Measurements from ENCODE around the gene GHRHR.

Gene GHRHR

GRCh38 chr7:30963842-30964241 lies at the start of gene GHRHR:
Gene GHRHR, plus strand, starts transcription at chr7:30963953. Its CDS starts 116 bp downstream, at chr7:30964069.
- in situ Hi-C loops (cut with MboI; ENCODE audit: low sequenced_read_pairs): no loop called here

- in situ Hi-C loops (cut with MboI; ENCODE audit: low sequenced_read_pairs): no loop called here
These were observed 49.2 kb upstream of the GHRHR start for GRCh38 chr7:30914596-30914995.

GRCh38 chr7:30915005-30915601 lies 48.6 kb upstream of the GHRHR start:
- in situ Hi-C loops (cut with MboI; ENCODE audit: low sequenced_read_pairs): no loop called here

GRCh38 chr7:30915751-30916150 lies 48.0 kb upstream of the GHRHR start:
- in situ Hi-C loops (cut with MboI; ENCODE audit: low sequenced_read_pairs): no loop called here

GRCh38 chr7:30916255-30916654 lies 47.5 kb upstream of the GHRHR start:
- in situ Hi-C loops (cut with MboI; ENCODE audit: low sequenced_read_pairs): no loop called here

GRCh38 chr7:30916767-30917166 lies 47.0 kb upstream of the GHRHR start:
- in situ Hi-C loops (cut with MboI; ENCODE audit: low sequenced_read_pairs): no loop called here

GRCh38 chr7:30917216-30917893 lies 46.4 kb upstream of the GHRHR start:
- in situ Hi-C loops (cut with MboI; ENCODE audit: low sequenced_read_pairs): no loop called here

GRCh38 chr7:30918676-30919075 lies 45.1 kb upstream of the GHRHR start:
- in situ Hi-C loops (cut with MboI; ENCODE audit: low sequenced_read_pairs): no loop called here

GRCh38 chr7:30920021-30920583 lies 43.7 kb upstream of the GHRHR start:
- in situ Hi-C loops (cut with MboI; ENCODE audit: low sequenced_read_pairs): no loop called here

GRCh38 chr7:30920584-30921539 lies 42.9 kb upstream of the GHRHR start:
- in situ Hi-C loops (cut with MboI; ENCODE audit: low sequenced_read_pairs): no loop called here

GRCh38 chr7:30921540-30922401 lies 42.0 kb upstream of the GHRHR start:
- in situ Hi-C loops (cut with MboI; ENCODE audit: low sequenced_read_pairs): no loop called here

GRCh38 chr7:30922596-30922995 lies 41.2 kb upstream of the GHRHR start:
- in situ Hi-C loops (cut with MboI; ENCODE audit: low sequenced_read_pairs): no loop called here

GRCh38 chr7:30923009-30923773 lies 40.6 kb upstream of the GHRHR start:
- in situ Hi-C loops (cut with MboI; ENCODE audit: low sequenced_read_pairs): no loop called here

- in situ Hi-C loops (cut with MboI; ENCODE audit: low sequenced_read_pairs): no loop called here
These were observed 39.9 kb upstream of the GHRHR start for GRCh38 chr7:30923774-30924413.

- in situ Hi-C loops (cut with MboI; ENCODE audit: low sequenced_read_pairs): no loop called here
These were observed 39.1 kb upstream of the GHRHR start for GRCh38 chr7:30924624-30925023.

GRCh38 chr7:30925117-30925516 lies 38.6 kb upstream of the GHRHR start:
- in situ Hi-C loops (cut with MboI; ENCODE audit: low sequenced_read_pairs): no loop called here

GRCh38 chr7:30925913-30926312 lies 37.8 kb upstream of the GHRHR start:
- in situ Hi-C loops (cut with MboI; ENCODE audit: low sequenced_read_pairs): no loop called here

GRCh38 chr7:30926313-30926712 lies 37.4 kb upstream of the GHRHR start:
- in situ Hi-C loops (cut with MboI; ENCODE audit: low sequenced_read_pairs): no loop called here

GRCh38 chr7:30927040-30927439 lies 36.7 kb upstream of the GHRHR start:
- in situ Hi-C loops (cut with MboI; ENCODE audit: low sequenced_read_pairs): no loop called here

Data from HL-60/S4 treated with phorbol 12-myristate 13-acetate at 8.2 ng/mL for 4 days and 3 days (cell line).